Liver (tissue), 9 donors: ENCODE data around the gene TMEM272. TPM values are rescaled to one million over a fixed set of nuclear protein-coding genes. Genes with fewer than 3 reads are reported as not detected.

Source experiments
- DNase-seq: peaks from one replicate; pipeline ENCODE4 v3.0.0-alpha.2; 2017; ENCODE audit warnings: low spot score
- H3K27ac ChIP-seq, 2 donors: one replicate each; pipeline ENCODE4 v1.7.0; 2013; ENCODE audit warnings: inconsistent platforms in 2 of 2, low read length in 2 of 2, control low read depth in 1 of 2, low read depth in 1 of 2, mild to moderate bottlenecking in 1 of 2
- H3K27me3 ChIP-seq, 4 donors: one replicate each; pipeline versions ENCODE4 v1.6.1 to v1.7.0; 2013; ENCODE audit warnings: low read length in 3 of 4, inconsistent platforms in 1 of 4, mild to moderate bottlenecking in 1 of 4, moderate library complexity in 1 of 4; ENCODE audit not compliant: control insufficient read depth in 4 of 4, insufficient read depth in 4 of 4
- H3K36me3 ChIP-seq, 4 donors: one replicate each; pipeline versions ENCODE4 v1.6.1 to v1.7.0; 2013; ENCODE audit warnings: low read length in 3 of 4, mild to moderate bottlenecking in 3 of 4, low read depth in 1 of 4, moderate library complexity in 1 of 4; ENCODE audit not compliant: control insufficient read depth in 4 of 4, insufficient read depth in 3 of 4
- H3K4me1 ChIP-seq, 4 donors: one replicate each; pipeline versions ENCODE4 v1.6.1 to v1.7.0; 2013; ENCODE audit warnings: low read length in 3 of 4, mild to moderate bottlenecking in 3 of 4, moderate library complexity in 1 of 4; ENCODE audit not compliant: control insufficient read depth in 4 of 4, insufficient read depth in 4 of 4
- H3K4me3 ChIP-seq, 3 donors: one replicate each; pipeline versions ENCODE4 v1.6.1 to v1.7.0; 2013; ENCODE audit warnings: low read length in 3 of 3, control low read depth in 1 of 3, low read depth in 1 of 3, mild to moderate bottlenecking in 1 of 3
- H3K9ac ChIP-seq, 2 donors: one replicate each; pipeline ENCODE4 v1.7.0; 2013; ENCODE audit warnings: low read length in 2 of 2, mild to moderate bottlenecking in 2 of 2, moderate library complexity in 2 of 2, control low read depth in 1 of 2, low read depth in 1 of 2
- H3K9me3 ChIP-seq, 4 donors: one replicate each; pipeline versions ENCODE4 v1.6.1 to v1.7.0; 2013; ENCODE audit warnings: low read length in 3 of 4; ENCODE audit not compliant: control insufficient read depth in 4 of 4
- ATF3 ChIP-seq: IDR thresholded peaks from 2 replicates; pipeline ENCODE4 v1.6.1; 2016; ENCODE audit warnings: antibody characterized with exemption
- EGR1 ChIP-seq, 2 donors: IDR thresholded peaks; 2 replicates each; pipeline ENCODE4 v1.6.1; 2016 to 2018; ENCODE audit warnings: antibody characterized with exemption in 2 of 2, low read depth in 2 of 2
- FOXA1 ChIP-seq: IDR thresholded peaks from 2 replicates; pipeline ENCODE4 v1.6.1; 2016; ENCODE audit warnings: antibody characterized with exemption
- FOXA2 ChIP-seq: IDR thresholded peaks from 2 replicates; pipeline ENCODE4 v1.6.1; 2016; ENCODE audit warnings: antibody characterized with exemption
- GABPA ChIP-seq, 2 donors: IDR thresholded peaks in 1 of 2; conservative IDR thresholded peaks in 1 of 2; 2 replicates each; pipeline ENCODE4 v1.6.1; 2016; ENCODE audit warnings: antibody characterized with exemption in 2 of 2, mild to moderate bottlenecking in 1 of 2, moderate library complexity in 1 of 2
- HNF4G ChIP-seq: IDR thresholded peaks from 2 replicates; pipeline ENCODE4 v1.6.1; 2016; ENCODE audit warnings: antibody characterized with exemption
- JUND ChIP-seq, 2 donors: IDR thresholded peaks; 2 replicates each; pipeline ENCODE4 v1.6.1; 2016; ENCODE audit warnings: antibody characterized with exemption in 2 of 2
- NR2F2 ChIP-seq: IDR thresholded peaks from 2 replicates; pipeline ENCODE4 v1.6.1; 2016; ENCODE audit warnings: antibody characterized with exemption
- RAD21 ChIP-seq, 2 donors: IDR thresholded peaks; 2 replicates each; pipeline ENCODE4 v1.6.1; 2016; ENCODE audit warnings: antibody characterized with exemption in 2 of 2, mild to moderate bottlenecking in 2 of 2
- SP1 ChIP-seq: IDR thresholded peaks from 2 replicates; pipeline ENCODE4 v1.6.1; 2018; ENCODE audit warnings: antibody characterized with exemption, mild to moderate bottlenecking
- YY1 ChIP-seq: IDR thresholded peaks from 2 replicates; pipeline ENCODE4 v1.6.1; 2016; ENCODE audit warnings: antibody characterized with exemption, mild to moderate bottlenecking
- ZBTB33 ChIP-seq: IDR thresholded peaks from 2 replicates; pipeline ENCODE4 v1.6.1; 2016; ENCODE audit warnings: antibody characterized with exemption
- WGBS: extraction: QIAGEN DNeasy Blood & Tissue Kit; methylation state at CpG from one replicate; pipeline ENCODE4 v1.1.7; 2013; 5-methylcytosine and 5-hydroxymethylcytosine counted together
- polyA plus RNA-seq, 2 donors: library from polyadenylated mRNA; stranded (reverse) in 1 of 2; unstranded in 1 of 2; fragments of 200-250 nt in 1 of 2; fragments of >200 nt in 1 of 2; fragmentation: Nextera tagmentation in 1 of 2; extraction: Ambion mirVana in 1 of 2; gene quantifications; one replicate each; pipeline versions ENCODE4 v1.2.1 to v1.2.3, GENCODE V29; 2013 to 2015
- total RNA-seq, 2 donors: library from RNA; depleted of rRNA; stranded (reverse); fragments of >200 nt; gene quantifications; one replicate each; pipeline ENCODE4 v1.2.3, GENCODE V29; 2014
- TF ChIP-seq, protein P1 (sequence below): fragments of 150-350 bp; IDR thresholded peaks from 2 replicates; pipeline ENCODE4 v1.5.1; 2017; ENCODE audit warnings: improper control_type of control experiment, low read depth, low read length; ENCODE audit not compliant: missing input control
- donor health status: healthy.
- donor health status: healthy.
- donor health status: healthy.
- donor health status: healthy.
- donor health status: healthy.

TMEM272 gene
- total and polyA plus RNA-seq, 4 donors = 0.02 to 0.42 (median 0.10) TPM

GRCh38 chr13:51786425-51787265 is 58.3 kb downstream of the TMEM272 start:
- peaks cover 0 to 8% (median 0%) of the 10 kb centered on the region in 4 donors for H3K36me3 ChIP-seq
- TF ChIP-seq RAD21 (IDR thresholded peaks at IDR 0.05) = no peak
- no peak for TF ChIP-seq NR2F2
- TF ChIP-seq EGR1 (IDR thresholded peaks at IDR 0.05; ENCODE audit: low read depth in 2 of 2) = no peak
- TF ChIP-seq ZBTB33 = no peak
- no peak for TF ChIP-seq SP1
- TF ChIP-seq YY1 = no peak
- TF ChIP-seq HNF4G = no peak
- H3K4me1 ChIP-seq = peaks cover 0 to 9% (median 5%) of the 10 kb centered on the region in 4 donors
- peak overlapping the region in 1 of 2 donors; percentile 9 for H3K27ac ChIP-seq
- H3K4me3 ChIP-seq = no peak overlapping the region
- no peak for DNase-seq
- no peak overlapping the region for H3K9ac ChIP-seq
- 86% methylated on average over 10 of the region's 10 CpGs for WGBS
- H3K9me3 ChIP-seq = no peaks in the 10 kb centered on the region
- H3K27me3 ChIP-seq = no peaks in the 10 kb centered on the region

GRCh38 chr13:51785712-51786424 is 59.1 kb downstream of the TMEM272 start:
- no peak overlapping the region for H3K9ac ChIP-seq
- no peaks in the 10 kb centered on the region for H3K27me3 ChIP-seq
- no peak overlapping the region for H3K4me3 ChIP-seq
- peaks cover 0 to 9% (median 5%) of the 10 kb centered on the region in 4 donors for H3K4me1 ChIP-seq
- no peak for DNase-seq
- H3K9me3 ChIP-seq = no peaks in the 10 kb centered on the region
- H3K36me3 ChIP-seq = peaks cover 0 to 7% (median 0%) of the 10 kb centered on the region in 4 donors
- 73% methylated on average over 12 of the region's 12 CpGs for WGBS
- no peak for TF ChIP-seq HNF4G
- TF ChIP-seq GABPA (IDR thresholded peaks at IDR 0.05 in 1 of 2, conservative IDR thresholded peaks at IDR 0.05 in 1 of 2) = no peak
- TF ChIP-seq RAD21 (IDR thresholded peaks at IDR 0.05) = no peak
- no peak for TF ChIP-seq FOXA2
- no peak for TF ChIP-seq NR2F2
- TF ChIP-seq FOXA1 = no peak
- no peak for TF ChIP-seq EGR1 (IDR thresholded peaks at IDR 0.05; ENCODE audit: low read depth in 2 of 2)
- TF ChIP-seq SP1 = no peak
- no peak for TF ChIP-seq ATF3
- TF ChIP-seq, protein P1, sequence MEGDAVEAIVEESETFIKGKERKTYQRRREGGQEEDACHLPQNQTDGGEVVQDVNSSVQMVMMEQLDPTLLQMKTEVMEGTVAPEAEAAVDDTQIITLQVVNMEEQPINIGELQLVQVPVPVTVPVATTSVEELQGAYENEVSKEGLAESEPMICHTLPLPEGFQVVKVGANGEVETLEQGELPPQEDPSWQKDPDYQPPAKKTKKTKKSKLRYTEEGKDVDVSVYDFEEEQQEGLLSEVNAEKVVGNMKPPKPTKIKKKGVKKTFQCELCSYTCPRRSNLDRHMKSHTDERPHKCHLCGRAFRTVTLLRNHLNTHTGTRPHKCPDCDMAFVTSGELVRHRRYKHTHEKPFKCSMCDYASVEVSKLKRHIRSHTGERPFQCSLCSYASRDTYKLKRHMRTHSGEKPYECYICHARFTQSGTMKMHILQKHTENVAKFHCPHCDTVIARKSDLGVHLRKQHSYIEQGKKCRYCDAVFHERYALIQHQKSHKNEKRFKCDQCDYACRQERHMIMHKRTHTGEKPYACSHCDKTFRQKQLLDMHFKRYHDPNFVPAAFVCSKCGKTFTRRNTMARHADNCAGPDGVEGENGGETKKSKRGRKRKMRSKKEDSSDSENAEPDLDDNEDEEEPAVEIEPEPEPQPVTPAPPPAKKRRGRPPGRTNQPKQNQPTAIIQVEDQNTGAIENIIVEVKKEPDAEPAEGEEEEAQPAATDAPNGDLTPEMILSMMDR = no peak
- TF ChIP-seq JUND (IDR thresholded peaks at IDR 0.05) = no peak
- H3K27ac ChIP-seq = peak overlapping the region in 1 of 2 donors; percentile 9
